Stimulated activated CD8-positive, alpha-beta memory T cell treated with anti-CD3 and anti-CD28 coated beads, Interleukin-4, amount 100 ng/mL, for 4 hours (primary cell): Measurements from ENCODE around the gene CACNA2D3.
"Not testable (repeated sequence)": the region's sequence is repeated elsewhere in the genome, so short reads cannot be mapped to it uniquely, and the experiment has no call there.

Experiments used
- DNase-seq, 2 donors: peaks; one replicate each; pipeline ENCODE4 v3.0.0-alpha.2; 2020; ENCODE audit warnings: low read depth in 2 of 2, low spot score in 1 of 2

Gene CACNA2D3

GRCh38 chr3:54622678-54623077, 500.3 kb downstream of the CACNA2D3 start:
- no peak for DNase-seq

- no peak for DNase-seq
Measured at GRCh38 chr3:54625805-54626787, 503.7 kb downstream of the CACNA2D3 start.

GRCh38 chr3:54628888-54629441, 506.6 kb downstream of the CACNA2D3 start:
- DNase-seq: no peak

GRCh38 chr3:54630101-54630623, 507.8 kb downstream of the CACNA2D3 start:
- no peak for DNase-seq

DNA sequence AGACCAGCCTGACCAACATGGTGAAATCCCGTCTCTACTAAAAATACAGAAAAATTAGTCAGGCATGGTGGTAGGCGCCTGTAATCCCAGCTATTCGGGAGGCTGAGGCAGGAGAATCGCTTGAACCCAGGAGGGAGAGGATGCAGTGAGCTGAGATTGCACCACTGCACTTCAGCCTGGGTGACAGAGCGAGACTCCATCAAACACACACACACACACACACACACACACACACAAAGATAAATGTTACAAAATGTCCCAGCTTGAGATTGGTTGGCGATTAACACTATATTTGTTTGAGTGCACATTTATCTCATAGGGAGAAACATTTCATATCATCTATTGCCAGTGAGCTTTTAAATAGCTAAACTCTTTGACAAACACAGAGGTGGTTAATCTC, 508.6 kb downstream of the CACNA2D3 start:
- not testable (repeated sequence) for DNase-seq

- DNase-seq: no peak
Measured at GRCh38 chr3:54631516-54632325, 509.4 kb downstream of the CACNA2D3 start.

DNA sequence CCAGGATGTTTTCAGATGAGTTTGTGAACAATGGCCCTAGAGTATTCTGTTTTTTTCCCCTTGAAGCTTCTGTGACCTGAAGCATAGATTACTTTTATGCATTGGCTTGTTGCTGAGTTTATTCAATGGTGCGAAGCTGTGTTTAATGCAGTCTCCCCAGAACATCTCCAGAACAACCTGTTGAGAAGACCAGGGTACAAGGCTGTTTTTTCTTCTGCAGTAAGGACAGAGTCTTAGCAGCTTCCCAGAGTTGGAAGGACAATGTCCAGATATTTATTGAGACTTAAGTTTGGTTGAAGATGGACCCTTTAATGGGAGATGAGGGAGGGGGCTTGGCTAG, 509.9 kb downstream of the CACNA2D3 start:
- DNase-seq: no peak

GRCh38 chr3:54632834-54633233, 510.5 kb downstream of the CACNA2D3 start:
- no peak for DNase-seq

DNA sequence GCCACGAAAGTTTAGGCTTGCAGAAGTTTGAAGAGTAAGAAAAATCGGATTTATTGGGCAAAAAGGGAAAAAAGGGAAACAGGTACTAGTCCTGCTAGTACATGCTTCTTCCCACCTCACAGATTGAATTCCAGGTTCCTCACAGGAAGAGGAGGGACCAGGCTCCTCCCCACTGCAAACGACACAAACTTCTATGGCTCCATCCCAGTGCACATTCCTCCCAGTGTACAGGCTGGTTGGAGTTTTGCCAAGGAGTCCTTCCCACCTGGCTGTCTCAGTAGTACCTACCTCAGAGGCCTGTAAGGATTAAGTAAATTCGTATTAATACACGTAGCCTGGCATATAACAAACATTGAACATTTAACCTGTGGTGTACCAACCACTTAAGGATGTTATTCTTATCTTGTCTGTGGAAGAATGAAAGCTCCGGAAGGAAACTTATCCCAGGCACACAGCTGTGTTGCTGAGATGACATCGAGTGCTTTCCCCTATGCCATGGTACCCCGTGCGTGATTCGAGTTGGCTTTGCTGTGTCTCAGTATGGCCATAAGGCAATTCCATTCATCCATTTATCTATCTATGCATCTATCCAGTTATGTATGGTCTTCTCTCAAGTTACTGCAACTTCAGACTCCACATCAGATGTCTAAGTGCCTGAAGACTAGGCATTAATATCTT, 511.2 kb downstream of the CACNA2D3 start:
- DNase-seq: no peak

- DNase-seq: no peak
Measured at GRCh38 chr3:54634122-54634469, 511.7 kb downstream of the CACNA2D3 start.

- not testable (repeated sequence) for DNase-seq
Measured at GRCh38 chr3:54639790-54640372, 517.5 kb downstream of the CACNA2D3 start.

DNA sequence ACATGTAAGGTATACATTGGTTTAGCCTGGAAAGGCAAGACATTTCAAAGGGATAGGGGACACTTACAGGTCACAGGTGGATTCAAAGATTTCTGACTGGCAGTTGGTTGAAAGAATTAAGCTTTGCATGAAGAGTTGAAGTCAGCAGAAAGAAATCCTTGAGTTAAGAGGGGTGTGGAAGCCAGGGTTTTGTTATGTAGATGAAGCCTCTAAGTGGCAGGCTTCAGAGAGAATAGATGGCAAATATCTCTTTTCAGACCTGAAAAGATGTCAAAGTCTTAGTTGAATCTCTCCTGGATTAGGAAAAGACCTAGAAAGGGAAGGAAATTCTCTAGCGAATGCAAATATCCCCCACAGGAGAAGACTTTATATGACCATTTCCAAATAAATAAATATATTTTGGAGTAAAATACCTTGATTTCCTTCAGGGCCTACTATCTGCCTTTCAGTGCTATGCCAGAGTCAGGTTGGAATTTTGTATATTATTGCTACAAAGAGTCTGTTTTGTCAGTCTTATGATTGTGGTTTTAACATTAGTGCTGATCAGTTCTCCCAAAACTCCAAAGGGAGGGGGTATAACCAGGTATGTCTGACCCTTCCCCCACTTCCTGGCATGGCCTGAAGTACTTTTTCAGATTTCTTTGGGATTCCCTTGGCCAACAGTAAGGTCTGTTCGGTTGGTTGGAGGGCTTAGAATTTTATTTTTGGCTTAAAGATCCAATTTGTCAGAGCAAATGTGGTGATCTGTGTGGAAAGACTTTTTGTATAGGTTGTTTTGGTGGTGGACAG, 519.1 kb downstream of the CACNA2D3 start:
- DNase-seq: no peak

DNA sequence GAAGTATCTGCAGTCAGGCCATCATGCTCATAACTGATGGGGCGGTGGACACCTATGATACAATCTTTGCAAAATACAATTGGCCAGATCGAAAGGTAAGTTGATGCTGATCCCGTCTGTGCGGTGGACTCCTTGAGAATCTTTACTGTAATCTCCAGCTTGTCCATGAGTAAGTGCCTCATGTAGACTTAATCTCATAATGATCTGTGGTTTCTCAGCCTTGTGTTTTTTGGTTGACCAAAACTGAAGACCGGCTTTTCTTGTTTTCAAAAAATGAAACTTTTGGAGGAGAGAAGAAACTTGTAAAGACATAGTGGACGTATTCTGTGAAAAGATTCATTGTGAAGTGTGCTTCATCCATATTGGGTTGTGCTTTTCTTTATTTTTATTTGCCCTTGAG, 519.8 kb downstream of the CACNA2D3 start:
- DNase-seq: no peak

GRCh38 chr3:54647721-54648120, 525.4 kb downstream of the CACNA2D3 start:
- DNase-seq: no peak

DNA sequence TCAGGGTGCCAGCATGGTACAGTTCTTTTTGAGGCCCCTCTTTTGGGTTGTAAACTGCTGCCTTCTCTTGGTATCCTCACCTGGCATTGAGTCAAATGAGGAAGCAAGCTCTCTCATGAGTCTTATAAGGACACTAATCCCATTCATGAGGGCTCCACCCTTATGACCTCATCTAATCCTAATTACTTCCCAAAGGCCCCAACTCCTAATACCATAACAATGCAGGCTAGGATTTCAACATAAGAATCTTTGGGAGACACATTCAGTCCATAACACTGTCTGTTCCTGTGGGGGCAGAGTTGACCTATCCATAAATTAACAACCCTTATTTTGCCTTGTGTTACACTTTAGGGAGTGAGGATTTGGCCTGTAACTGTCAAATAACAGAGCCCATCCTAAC, 527.2 kb downstream of the CACNA2D3 start:
- DNase-seq: no peak

DNA sequence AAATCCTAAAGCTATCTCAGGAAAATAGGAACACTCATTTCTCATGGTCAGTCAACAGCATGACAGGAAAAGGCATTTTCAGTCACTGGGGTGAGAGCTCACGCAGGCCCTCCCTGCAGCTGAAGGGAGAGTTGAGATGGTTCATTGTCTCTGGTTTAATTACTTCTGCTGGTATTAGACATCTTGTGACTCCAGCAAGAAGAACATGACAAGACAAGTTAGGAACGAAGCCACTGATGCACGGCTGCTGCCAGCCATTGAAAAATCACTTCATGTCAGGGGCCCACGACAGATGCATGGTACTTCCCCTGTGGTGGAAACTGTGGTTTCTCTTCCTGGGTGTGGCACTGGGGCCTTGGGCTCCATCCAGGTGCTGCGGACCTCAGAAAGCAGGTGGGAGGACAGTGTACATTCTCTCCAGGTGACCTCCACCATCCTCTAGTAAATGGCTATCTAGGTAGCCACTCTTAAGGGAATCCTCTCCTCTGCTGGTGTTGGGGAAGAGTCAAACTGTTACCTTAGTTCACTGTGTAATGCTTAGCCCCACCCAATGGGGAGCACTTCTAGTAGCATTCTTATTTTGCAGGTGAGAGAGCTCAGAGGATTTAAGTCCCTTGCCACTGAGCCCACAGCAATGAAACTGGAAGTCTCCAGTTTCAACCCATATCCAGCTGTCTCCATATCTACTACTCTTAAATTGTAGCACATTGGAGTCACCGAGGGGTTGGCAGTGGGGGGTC, 531.3 kb downstream of the CACNA2D3 start:
- DNase-seq: no peak

DNA sequence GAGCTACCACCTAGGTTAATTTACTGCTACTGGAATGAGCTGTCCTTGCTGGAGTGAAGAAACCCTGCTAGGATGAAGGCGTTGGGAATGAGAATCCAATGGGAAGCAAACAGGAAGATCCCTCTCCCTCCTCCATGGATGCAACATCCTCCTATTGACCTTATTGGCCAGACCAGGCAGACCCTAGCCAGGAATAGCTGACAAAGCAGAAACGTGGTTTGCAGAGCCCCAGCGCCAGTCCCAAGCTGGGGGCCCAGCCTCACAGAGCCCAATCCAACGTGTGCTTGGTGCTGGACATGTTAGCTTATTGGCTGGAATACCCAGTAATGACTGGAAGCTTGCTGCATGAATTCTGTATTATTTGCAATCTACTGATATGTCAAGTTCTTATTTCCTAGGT, 532.4 kb downstream of the CACNA2D3 start:
- no peak for DNase-seq

- DNase-seq: no peak
Measured at GRCh38 chr3:54659347-54659746, 537.0 kb downstream of the CACNA2D3 start.

DNA sequence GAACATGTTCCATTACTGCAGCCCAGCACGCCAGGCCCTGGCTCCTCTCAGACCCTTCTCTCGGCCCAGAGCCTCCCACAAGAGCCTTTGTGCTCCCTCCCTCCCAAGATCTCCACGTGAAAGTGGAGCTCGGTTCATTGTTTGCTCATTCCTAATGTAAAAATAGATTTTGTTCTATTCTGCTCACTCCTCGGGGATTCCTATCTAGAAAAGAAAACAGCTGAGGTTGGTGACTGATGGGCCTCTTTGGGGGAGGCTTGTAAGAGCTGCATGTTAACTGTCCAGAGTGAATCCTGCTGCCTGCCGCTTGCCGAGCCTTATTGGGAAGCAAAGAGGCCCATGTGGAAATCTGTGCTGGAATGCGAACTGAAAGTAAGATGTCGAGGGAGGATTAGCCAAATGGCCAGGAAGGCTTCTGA, 538.4 kb downstream of the CACNA2D3 start:
- no peak for DNase-seq
